Kidney capillary endothelial cell (primary cell): Measurements from ENCODE around the gene IRF5.
"Not testable (repeated sequence)": the region's sequence is repeated elsewhere in the genome, so short reads cannot be mapped to it uniquely, and the experiment has no call there.

Experiments
- DNase-seq: peaks from one replicate; pipeline ENCODE4 v3.0.0-alpha.2; 2018; ENCODE audit warnings: low spot score

IRF5 gene

GRCh38 chr7:128906766-128907559 lies 30.8 kb upstream of the IRF5 start:
- no peak for DNase-seq

- no peak for DNase-seq
Measured at GRCh38 chr7:128908750-128909624, 28.7 kb upstream of the IRF5 start.

- DNase-seq: no peak
Measured at GRCh38 chr7:128909625-128910568, 27.8 kb upstream of the IRF5 start.

GRCh38 chr7:128910569-128910945 lies 27.2 kb upstream of the IRF5 start, which contains the start of gene KCP:
TSS of gene KCP (minus strand) at chr7:128910709. CDS start at chr7:128910676, 33 bp downstream.
- DNase-seq: no peak

GRCh38 chr7:128911423-128912031 lies 26.2 kb upstream of the IRF5 start:
- DNase-seq: no peak

GRCh38 chr7:128912281-128912680 lies 25.4 kb upstream of the IRF5 start:
- no peak for DNase-seq

GRCh38 chr7:128912709-128913495 lies 24.8 kb upstream of the IRF5 start:
- DNase-seq: not testable (repeated sequence)

- DNase-seq: no peak
Measured at GRCh38 chr7:128913870-128914565, 23.7 kb upstream of the IRF5 start.

GRCh38 chr7:128914566-128915151 lies 23.1 kb upstream of the IRF5 start:
- no peak for DNase-seq

GRCh38 chr7:128915271-128915819 lies 22.4 kb upstream of the IRF5 start:
- DNase-seq: no peak

- DNase-seq: no peak
Measured at GRCh38 chr7:128915841-128916642, 21.7 kb upstream of the IRF5 start.

- DNase-seq: no peak
Measured at GRCh38 chr7:128916643-128916915, 21.1 kb upstream of the IRF5 start.

- no peak for DNase-seq
Measured at GRCh38 chr7:128917122-128917521, 20.6 kb upstream of the IRF5 start.

GRCh38 chr7:128918016-128918665 lies 19.6 kb upstream of the IRF5 start:
- no peak for DNase-seq

GRCh38 chr7:128919241-128919640 lies 18.5 kb upstream of the IRF5 start:
- no peak for DNase-seq

- DNase-seq: no peak
Measured at GRCh38 chr7:128919881-128920799, 17.6 kb upstream of the IRF5 start.

GRCh38 chr7:128920913-128921582 lies 16.7 kb upstream of the IRF5 start:
- DNase-seq: no peak
